A673 (cell line): ENCODE measurements around the gene APEH. TPM values are rescaled to one million over a fixed set of nuclear protein-coding genes. Genes with fewer than 3 reads are reported as not detected.
A peak's percentile ranks its signal among the peaks of the same experiment; 100 is the strongest.
"Not testable (repeated sequence)": the region's sequence is repeated elsewhere in the genome, so short reads cannot be mapped to it uniquely, and the experiment has no call there.

Experiments used
- BruUV-seq: library from RNA; stranded (reverse); fragments of 400-500 nt; replicated peaks from 2 replicates; lab custom pipeline; 2021; lab: Mats Ljungman, UMichigan
- CTCF ChIA-PET: fragments of 300-600 bp; sonication (Branson Sonifier 250); formaldehyde crosslinking; loops from one replicate; lab custom pipeline; 2022; ENCODE audit warnings: antibody characterized with exemption; lab: Charles Lee
- POLR2A ChIA-PET: fragments of 300-600 bp; sonication (Branson Sonifier 250); formaldehyde crosslinking; loops from one replicate; lab custom pipeline; 2022; ENCODE audit warnings: antibody characterized with exemption; ENCODE audit not compliant: low non-redundant PET; lab: Charles Lee
- DNase-seq: peaks from one replicate; pipeline ENCODE4 v3.0.0-alpha.2; 2015; ENCODE audit warnings: low spot score
- H3K27ac ChIP-seq: fragments of 200-600 bp; sonication (generic); 2 replicates; pipeline ENCODE4 v1.5.1; 2016; ENCODE audit warnings: mixed run types, low read depth, mild to moderate bottlenecking, mixed read lengths, antibody characterized with exemption, low read length; ENCODE audit not compliant: poor library complexity, severe bottlenecking
- H3K27me3 ChIP-seq: fragments of 200-600 bp; sonication (generic); replicated peaks from 2 replicates; pipeline ENCODE4 v1.6.1; 2017; ENCODE audit warnings: mixed run types, low read depth, mild to moderate bottlenecking, mixed read lengths, antibody characterized with exemption, low read length; ENCODE audit not compliant: insufficient read depth, poor library complexity
- H3K36me3 ChIP-seq: fragments of 200-600 bp; sonication (generic); 2 replicates; pipeline ENCODE4 v1.6.1; 2016; ENCODE audit warnings: mixed run types, mild to moderate bottlenecking, mixed read lengths, antibody characterized with exemption, low read length; ENCODE audit not compliant: insufficient read depth, poor library complexity, severe bottlenecking
- H3K4me1 ChIP-seq: fragments of 200-600 bp; sonication (generic); 2 replicates; pipeline ENCODE4 v1.6.1; 2017; ENCODE audit warnings: mixed run types, mild to moderate bottlenecking, mixed read lengths, antibody characterized with exemption, low read length; ENCODE audit not compliant: insufficient read depth, poor library complexity, severe bottlenecking
- H3K4me3 ChIP-seq: fragments of 200-600 bp; sonication (generic); 2 replicates; pipeline ENCODE4 v1.5.1; 2016; ENCODE audit warnings: low read depth, mixed run types, mild to moderate bottlenecking, mixed read lengths, low read length; ENCODE audit not compliant: poor library complexity, severe bottlenecking
- H3K9me3 ChIP-seq: fragments of 200-600 bp; sonication (generic); 2 replicates; pipeline ENCODE4 v1.6.1; 2016; ENCODE audit warnings: mixed run types, low read depth, mild to moderate bottlenecking, mixed read lengths, antibody characterized with exemption, low read length; ENCODE audit not compliant: poor library complexity, severe bottlenecking
- EZH2 ChIP-seq: fragments of 200-600 bp; sonication (generic); IDR thresholded peaks from 2 replicates; pipeline ENCODE4 v1.6.1; 2017; ENCODE audit warnings: borderline replicate concordance, low read depth, mild to moderate bottlenecking, mixed read lengths, antibody characterized with exemption, low read length; ENCODE audit not compliant: poor library complexity, severe bottlenecking
- intact Hi-C: fragments of 100-400 bp; cut with micrococcal nuclease; formaldehyde crosslinking; loops from one replicate; pipeline ENCODE4 v1.10.0; 2022; ENCODE audit not compliant: unreplicated experiment
- total RNA-seq: library from RNA; stranded (reverse); gene quantifications from 2 replicates; pipeline ENCODE4 v1.2.3, GENCODE V29; 2021
- TF ChIP-seq, protein P1 (sequence below): fragments of 300-800, 200-600 bp; sonication (generic); conservative IDR thresholded peaks from 2 replicates; pipeline ENCODE4 v1.5.1; 2017; ENCODE audit warnings: low read depth, mild to moderate bottlenecking, antibody characterized with exemption, low read length, moderate library complexity, mixed read lengths

Gene APEH
- total RNA-seq, 1 experiment from 2014 or later = 64.9 TPM

DNA sequence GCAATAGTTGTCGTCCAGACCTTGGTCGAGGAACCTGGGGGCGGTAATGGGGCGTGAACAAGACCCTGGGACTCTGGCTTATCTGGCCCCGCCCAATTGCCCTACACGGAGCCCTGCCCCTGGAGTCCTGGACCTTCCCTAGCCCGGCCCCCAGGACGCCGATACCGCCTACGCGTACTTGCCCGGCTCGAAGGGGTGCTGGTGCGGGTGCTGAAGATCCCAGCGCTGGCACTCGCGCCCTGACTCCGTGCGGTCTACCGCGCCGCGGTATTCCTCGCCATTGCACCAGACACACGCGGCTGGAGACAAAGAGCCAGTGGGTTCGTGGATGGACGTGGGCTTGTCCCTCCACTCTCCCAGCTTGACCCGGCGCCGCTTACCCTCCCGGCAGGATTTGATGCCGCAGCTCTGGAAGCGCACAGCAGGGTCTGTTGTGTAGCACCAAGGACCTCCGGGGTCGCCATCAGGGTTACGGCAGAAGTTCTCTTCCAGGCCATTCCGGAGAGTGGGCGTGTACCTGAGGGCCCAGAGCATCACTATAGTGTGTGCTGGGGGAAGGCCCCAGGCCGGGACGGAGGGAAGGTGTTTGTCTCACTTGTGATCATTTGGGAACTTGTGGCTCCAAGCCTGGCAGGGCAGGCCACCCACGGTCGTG, 12.7 kb downstream of the APEH start:
- H3K27ac ChIP-seq, H3K4me1 ChIP-seq, POLR2A ChIA-PET, CTCF ChIA-PET, H3K9me3 ChIP-seq, H3K36me3 ChIP-seq, H3K27me3 ChIP-seq, intact Hi-C loops, BruUV-seq: not testable (repeated sequence)
- DNase-seq = peak; percentile 29
- peak overlapping the region; percentile 12 for H3K4me3 ChIP-seq

DNA sequence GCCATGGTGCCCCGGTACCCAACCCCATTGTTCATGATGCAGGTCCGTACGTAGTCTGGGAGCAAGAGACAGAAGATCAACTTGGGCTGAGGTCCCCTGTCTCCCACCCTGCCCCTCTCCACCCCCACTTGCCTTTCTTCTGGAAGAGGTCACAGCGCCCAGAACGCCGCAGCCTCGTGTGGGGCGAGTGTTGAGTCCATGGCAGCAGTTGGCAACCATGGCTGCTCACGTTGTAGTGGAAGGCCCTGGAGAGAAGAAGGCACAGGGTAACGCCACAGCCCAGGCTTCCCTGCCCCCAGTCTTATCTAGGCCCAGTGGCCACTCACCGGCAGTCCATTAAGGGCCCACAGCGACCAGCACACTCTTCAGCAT, 13.3 kb downstream of the APEH start:
- H3K27me3 ChIP-seq, H3K4me3 ChIP-seq, DNase-seq, H3K9me3 ChIP-seq, BruUV-seq, intact Hi-C loops, H3K36me3 ChIP-seq, CTCF ChIA-PET, H3K4me1 ChIP-seq, H3K27ac ChIP-seq, POLR2A ChIA-PET: not testable (repeated sequence)

DNA sequence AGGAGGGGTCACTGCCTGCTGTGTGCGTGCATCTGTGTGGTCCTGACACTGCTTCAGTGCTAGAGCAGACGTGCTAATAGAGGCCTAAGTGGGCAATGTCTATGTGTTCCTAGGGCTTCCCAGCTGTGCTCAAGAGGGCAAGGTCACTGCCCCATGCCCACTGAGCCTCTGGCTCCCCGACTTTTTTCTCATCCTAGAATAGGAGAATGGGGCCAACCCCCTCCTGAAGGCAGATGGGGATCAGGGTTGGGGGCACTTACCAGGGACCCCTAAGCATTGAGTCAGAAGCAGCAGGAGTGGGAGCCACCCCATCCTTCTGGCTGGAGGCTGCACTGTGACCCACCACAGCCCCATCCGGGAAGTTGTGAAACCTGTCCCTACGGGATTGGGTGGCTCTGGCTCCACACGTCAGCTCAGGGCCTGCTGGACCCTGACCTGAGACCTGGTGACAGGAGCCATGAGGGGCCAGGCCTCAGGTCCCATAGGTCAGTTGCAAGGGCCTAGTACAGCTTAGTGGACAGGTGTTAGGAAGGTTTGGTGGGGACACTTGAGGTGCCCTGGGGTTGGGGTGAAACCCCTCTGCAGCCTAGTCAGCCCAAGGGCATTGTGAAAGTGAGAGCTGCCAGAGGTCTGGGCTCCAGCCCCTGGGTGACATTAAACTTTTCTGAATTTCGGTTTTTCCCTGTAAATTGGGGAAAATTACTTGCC, 14.3 kb downstream of the APEH start:
- H3K36me3 ChIP-seq, H3K27me3 ChIP-seq, CTCF ChIA-PET, H3K9me3 ChIP-seq, BruUV-seq, DNase-seq, H3K4me1 ChIP-seq, POLR2A ChIA-PET, intact Hi-C loops: not testable (repeated sequence)
- Histone ChIP-seq H3K4me3 (peak overlapping the region; percentile 82), H3K27ac (peak overlapping the region; percentile 82)

DNA sequence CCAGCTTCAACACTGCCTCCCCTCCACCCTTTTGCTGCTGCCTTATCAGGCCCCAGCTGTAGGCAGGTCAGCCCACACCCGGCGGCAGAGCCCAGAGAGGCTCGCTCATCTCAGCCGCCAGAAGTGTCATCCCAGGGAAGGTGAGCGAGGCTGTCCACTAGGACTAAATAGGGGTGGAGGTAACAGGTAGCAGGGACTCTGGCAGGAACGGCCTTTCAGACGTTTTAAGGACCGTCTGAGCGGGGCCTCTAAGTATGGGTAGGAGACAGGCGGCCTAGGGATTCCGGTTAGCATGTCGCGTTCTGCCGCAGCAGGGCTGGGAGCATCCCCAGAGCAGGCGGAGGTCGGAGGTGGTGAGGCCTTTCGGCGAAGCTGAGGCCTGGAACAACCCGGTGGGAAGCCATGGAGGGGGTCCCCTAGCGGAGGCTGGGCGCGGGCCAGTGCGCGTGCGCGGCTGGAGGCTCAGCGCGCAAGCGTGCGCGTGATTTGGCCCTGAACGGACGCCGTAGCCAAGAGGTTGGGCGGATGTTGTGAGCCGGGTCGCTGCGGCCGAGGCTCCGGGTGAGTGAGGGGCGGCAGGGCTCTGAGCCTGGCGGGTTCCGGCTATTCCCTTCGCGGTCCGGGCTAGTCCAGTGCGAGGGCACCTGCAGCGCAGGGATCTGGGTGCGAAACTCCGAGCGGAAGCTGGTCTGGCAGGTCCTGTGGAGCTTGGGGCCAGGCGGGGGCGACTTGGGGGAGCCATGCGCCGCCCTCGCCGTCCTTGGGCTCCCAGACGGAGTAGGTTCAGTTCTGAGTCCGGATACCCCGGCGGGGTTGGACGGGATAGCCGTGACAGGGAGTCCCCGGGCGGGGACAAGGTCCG, 15.1 kb downstream of the APEH start, which contains the start of the genes MST1 and RNF123:
Gene MST1, minus strand, starts transcription at position 429 of the 862 bp plus-strand sequence. CDS start 783 bp downstream, outside the sequence.
Gene RNF123, plus strand, starts transcription at position 512 of the 862 bp plus-strand sequence. CDS start 1,609 bp downstream, outside the sequence.
- POLR2A ChIA-PET = no interaction called here
- peak within 1 kb of the TSS; percentile 82 for H3K4me3 ChIP-seq
- H3K4me1 ChIP-seq = no peaks in the 10 kb centered on the region
- no peaks in the 10 kb centered on the region for H3K36me3 ChIP-seq
- TSS peak; percentile 69 for BruUV-seq
- H3K9me3 ChIP-seq = no peaks in the 10 kb centered on the region
- peak; percentile 84 for DNase-seq
- H3K27ac ChIP-seq = peak within 1 kb of the TSS; percentile 82
- intact Hi-C loops = no loop called here
- no peaks in the 10 kb centered on the region for H3K27me3 ChIP-seq
- CTCF ChIA-PET = no interaction called here
- TF ChIP-seq, protein P1, sequence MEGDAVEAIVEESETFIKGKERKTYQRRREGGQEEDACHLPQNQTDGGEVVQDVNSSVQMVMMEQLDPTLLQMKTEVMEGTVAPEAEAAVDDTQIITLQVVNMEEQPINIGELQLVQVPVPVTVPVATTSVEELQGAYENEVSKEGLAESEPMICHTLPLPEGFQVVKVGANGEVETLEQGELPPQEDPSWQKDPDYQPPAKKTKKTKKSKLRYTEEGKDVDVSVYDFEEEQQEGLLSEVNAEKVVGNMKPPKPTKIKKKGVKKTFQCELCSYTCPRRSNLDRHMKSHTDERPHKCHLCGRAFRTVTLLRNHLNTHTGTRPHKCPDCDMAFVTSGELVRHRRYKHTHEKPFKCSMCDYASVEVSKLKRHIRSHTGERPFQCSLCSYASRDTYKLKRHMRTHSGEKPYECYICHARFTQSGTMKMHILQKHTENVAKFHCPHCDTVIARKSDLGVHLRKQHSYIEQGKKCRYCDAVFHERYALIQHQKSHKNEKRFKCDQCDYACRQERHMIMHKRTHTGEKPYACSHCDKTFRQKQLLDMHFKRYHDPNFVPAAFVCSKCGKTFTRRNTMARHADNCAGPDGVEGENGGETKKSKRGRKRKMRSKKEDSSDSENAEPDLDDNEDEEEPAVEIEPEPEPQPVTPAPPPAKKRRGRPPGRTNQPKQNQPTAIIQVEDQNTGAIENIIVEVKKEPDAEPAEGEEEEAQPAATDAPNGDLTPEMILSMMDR = no peak
- TF ChIP-seq EZH2 = no peak

DNA sequence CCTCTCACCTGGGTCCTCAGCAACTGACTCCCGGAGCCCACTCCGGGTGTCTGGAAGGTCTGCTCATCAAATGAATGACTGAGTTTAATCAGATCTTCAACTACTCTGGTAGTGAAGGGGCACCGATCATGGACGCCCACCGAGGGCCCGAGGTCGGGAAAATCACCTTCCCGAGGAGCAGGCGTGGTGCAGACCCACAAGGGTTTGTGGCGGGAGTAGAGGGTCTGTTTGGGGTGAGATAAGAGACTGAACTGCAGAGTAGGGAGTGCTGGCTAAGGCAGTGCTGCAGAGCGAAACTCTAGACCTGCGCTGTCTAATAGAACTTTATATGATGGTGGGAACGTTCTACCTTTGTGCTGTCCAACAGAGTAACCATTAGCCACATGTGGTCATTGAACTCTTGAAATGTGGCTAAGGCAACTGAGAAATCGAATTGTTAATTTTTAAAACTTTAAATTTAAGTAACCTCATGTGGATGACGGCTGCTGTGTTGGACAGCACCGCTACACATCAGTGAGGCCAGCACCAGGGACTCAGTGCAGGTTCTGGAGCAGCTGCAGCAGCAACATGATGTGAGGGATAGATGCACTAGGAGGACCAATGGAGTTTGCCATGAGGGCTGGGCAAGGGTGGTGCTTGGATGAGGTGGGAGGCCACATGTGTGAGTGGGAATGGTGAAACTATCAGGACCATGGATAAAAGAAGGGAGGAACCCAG, 15.9 kb downstream of the APEH start:
- Histone ChIP-seq H3K27ac (peak overlapping the region; percentile 82), H3K4me3 (peak overlapping the region; percentile 82)
- H3K36me3 ChIP-seq, POLR2A ChIA-PET, H3K27me3 ChIP-seq, intact Hi-C loops, BruUV-seq, DNase-seq, H3K4me1 ChIP-seq, CTCF ChIA-PET, H3K9me3 ChIP-seq: not testable (repeated sequence)

DNA sequence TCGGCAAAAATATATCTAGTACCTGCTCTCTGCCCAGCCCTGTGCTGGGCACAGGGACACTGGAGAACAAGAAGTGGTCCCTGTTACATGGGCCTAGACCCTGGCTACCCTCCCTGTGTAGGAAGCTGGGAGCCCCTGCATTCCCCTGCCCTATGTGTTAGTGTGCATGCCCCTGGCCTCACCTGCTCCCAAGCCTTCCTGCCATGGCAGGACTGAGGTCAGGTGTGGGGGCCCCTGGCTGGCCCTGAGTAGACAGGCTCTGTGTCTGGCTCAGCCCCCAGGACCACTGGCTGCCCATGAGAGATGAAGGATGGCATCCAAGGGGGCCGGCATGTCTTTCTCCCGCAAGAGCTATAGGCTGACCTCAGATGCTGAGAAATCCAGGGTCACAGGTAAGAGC, 16.7 kb downstream of the APEH start:
- H3K9me3 ChIP-seq, H3K27ac ChIP-seq, H3K36me3 ChIP-seq, H3K4me3 ChIP-seq, POLR2A ChIA-PET, BruUV-seq, CTCF ChIA-PET, intact Hi-C loops, H3K4me1 ChIP-seq, DNase-seq, H3K27me3 ChIP-seq: not testable (repeated sequence)
